Measurements from ENCODE around the gene ZC3HAV1.

- TF ChIP-seq CTCF (IDR thresholded peaks at IDR 0.05) (no peak), POLR2AphosphoS5 (IDR thresholded peaks at IDR 0.05) (no peak)
Measured at GRCh38 chr7:139092090-139092796, 17.3 kb downstream of the ZC3HAV1 start.
